ENCODE results near the gene BEGAIN.

DNA sequence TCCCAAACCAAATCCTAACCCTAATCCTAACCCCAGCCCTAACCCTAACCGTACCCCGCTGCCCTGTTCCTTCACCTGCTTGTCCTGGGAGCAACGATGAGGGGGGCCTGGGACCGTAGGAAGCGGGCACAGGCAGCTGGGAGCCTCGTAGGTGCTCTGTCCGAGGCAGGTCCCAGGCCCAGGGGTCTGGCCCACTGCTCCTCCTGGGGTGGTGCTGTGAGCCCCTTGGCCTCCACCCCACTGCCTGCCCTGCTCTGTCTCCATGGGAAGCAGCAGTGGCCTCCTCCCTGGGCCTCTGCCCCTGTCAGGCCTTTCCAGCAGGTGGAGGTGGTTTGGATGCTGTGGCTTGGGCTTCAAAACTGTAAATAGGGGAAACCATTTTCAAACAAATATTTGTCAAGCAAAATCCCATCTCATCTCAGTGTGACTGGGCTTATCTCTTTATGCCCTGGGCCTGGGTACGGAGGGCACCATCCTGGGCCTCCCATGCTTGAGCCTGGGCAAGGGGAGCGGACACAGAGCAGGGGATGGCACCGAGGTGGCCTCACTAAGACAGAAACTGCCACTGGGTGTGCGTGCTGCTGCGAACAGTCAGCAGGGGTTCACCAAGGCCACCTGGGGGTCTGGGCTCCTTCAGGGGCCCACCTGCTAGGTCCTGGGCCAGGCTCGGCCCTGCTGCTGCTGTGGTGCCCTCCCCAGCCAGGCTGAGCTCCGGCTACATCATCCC is 3.7 kb upstream of the BEGAIN start:
- TF ChIP-seq, protein P1, sequence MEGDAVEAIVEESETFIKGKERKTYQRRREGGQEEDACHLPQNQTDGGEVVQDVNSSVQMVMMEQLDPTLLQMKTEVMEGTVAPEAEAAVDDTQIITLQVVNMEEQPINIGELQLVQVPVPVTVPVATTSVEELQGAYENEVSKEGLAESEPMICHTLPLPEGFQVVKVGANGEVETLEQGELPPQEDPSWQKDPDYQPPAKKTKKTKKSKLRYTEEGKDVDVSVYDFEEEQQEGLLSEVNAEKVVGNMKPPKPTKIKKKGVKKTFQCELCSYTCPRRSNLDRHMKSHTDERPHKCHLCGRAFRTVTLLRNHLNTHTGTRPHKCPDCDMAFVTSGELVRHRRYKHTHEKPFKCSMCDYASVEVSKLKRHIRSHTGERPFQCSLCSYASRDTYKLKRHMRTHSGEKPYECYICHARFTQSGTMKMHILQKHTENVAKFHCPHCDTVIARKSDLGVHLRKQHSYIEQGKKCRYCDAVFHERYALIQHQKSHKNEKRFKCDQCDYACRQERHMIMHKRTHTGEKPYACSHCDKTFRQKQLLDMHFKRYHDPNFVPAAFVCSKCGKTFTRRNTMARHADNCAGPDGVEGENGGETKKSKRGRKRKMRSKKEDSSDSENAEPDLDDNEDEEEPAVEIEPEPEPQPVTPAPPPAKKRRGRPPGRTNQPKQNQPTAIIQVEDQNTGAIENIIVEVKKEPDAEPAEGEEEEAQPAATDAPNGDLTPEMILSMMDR (conservative IDR thresholded peaks at IDR 0.05), result no peak
- no peak for TF ChIP-seq EZH2 (IDR thresholded peaks at IDR 0.05; ENCODE audit: low read depth)
